ENCODE measurements around the gene SLC27A3. TPM values are rescaled to one million over a fixed set of nuclear protein-coding genes. Genes with fewer than 3 reads are reported as not detected.
A peak's percentile ranks its signal among the peaks of the same experiment; 100 is the strongest.

SLC27A3 gene
- polyA plus RNA-seq, 1 donor from 2014 or later: 30.6 TPM

GRCh38 chr1:153794624-153795329, 19.6 kb downstream of the SLC27A3 start:
- Histone ChIP-seq H3K79me2 (replicated peaks; ENCODE audit: insufficient read depth, low read length) (no peaks in the 10 kb centered on the region), H3K9me2 (ENCODE audit: insufficient read depth, low read length) (no peaks in the 10 kb centered on the region), H3K27ac (ENCODE audit: low read length) (no peak overlapping the region), H3K4me3 (ENCODE audit: low read length) (no peak overlapping the region), H3K36me3 (ENCODE audit: insufficient read depth, low read length) (no peaks in the 10 kb centered on the region), H3K9me3 (ENCODE audit: low read length) (no peaks in the 10 kb centered on the region), H3K9ac (ENCODE audit: low read length) (peak overlapping the region; percentile 12), H3K27me3 (ENCODE audit: insufficient read depth, low read depth, low read length) (no peaks in the 10 kb centered on the region), H4K20me1 (ENCODE audit: insufficient read depth) (no peaks in the 10 kb centered on the region), H2AFZ (ENCODE audit: low read depth, low read length) (no peak overlapping the region), H3K4me2 (ENCODE audit: low read length) (no peak overlapping the region), H3F3A (ENCODE audit: insufficient read depth, low read length, poor library complexity, severe bottlenecking) (no peaks in the 10 kb centered on the region)
- TF ChIP-seq EZH2 (IDR thresholded peaks at IDR 0.05; ENCODE audit: borderline replicate concordance, insufficient read depth, low read length, poor library complexity, severe bottlenecking) (no peak), SMC3 (conservative IDR thresholded peaks at IDR 0.05; ENCODE audit: poor library complexity) (no peak), EP300 (conservative IDR thresholded peaks at IDR 0.05; ENCODE audit: poor library complexity, severe bottlenecking) (no peak), POLR2AphosphoS5 (IDR thresholded peaks at IDR 0.05) (no peak), REST (IDR thresholded peaks at IDR 0.05; ENCODE audit: borderline replicate concordance) (no peak), TAF1 (IDR thresholded peaks at IDR 0.05; ENCODE audit: low read depth) (no peak), RAD21 (conservative IDR thresholded peaks at IDR 0.05) (no peak), MXI1 (conservative IDR thresholded peaks at IDR 0.05; ENCODE audit: poor library complexity, severe bottlenecking) (no peak)
- TF ChIP-seq, protein P1, sequence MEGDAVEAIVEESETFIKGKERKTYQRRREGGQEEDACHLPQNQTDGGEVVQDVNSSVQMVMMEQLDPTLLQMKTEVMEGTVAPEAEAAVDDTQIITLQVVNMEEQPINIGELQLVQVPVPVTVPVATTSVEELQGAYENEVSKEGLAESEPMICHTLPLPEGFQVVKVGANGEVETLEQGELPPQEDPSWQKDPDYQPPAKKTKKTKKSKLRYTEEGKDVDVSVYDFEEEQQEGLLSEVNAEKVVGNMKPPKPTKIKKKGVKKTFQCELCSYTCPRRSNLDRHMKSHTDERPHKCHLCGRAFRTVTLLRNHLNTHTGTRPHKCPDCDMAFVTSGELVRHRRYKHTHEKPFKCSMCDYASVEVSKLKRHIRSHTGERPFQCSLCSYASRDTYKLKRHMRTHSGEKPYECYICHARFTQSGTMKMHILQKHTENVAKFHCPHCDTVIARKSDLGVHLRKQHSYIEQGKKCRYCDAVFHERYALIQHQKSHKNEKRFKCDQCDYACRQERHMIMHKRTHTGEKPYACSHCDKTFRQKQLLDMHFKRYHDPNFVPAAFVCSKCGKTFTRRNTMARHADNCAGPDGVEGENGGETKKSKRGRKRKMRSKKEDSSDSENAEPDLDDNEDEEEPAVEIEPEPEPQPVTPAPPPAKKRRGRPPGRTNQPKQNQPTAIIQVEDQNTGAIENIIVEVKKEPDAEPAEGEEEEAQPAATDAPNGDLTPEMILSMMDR (IDR thresholded peaks at IDR 0.05; ENCODE audit: poor library complexity, severe bottlenecking): no peak

GRCh38 chr1:153795330-153795837, 20.2 kb downstream of the SLC27A3 start:
- H3K79me2 ChIP-seq (replicated peaks; ENCODE audit: insufficient read depth, low read length): no peaks in the 10 kb centered on the region
- no peaks in the 10 kb centered on the region for H3K36me3 ChIP-seq (ENCODE audit: insufficient read depth, low read length)
- no peak overlapping the region for H3K9ac ChIP-seq (ENCODE audit: low read length)
- H3K4me2 ChIP-seq (ENCODE audit: low read length): no peak overlapping the region
- no peaks in the 10 kb centered on the region for H3K27me3 ChIP-seq (ENCODE audit: insufficient read depth, low read depth, low read length)
- H3K9me2 ChIP-seq (ENCODE audit: insufficient read depth, low read length): no peaks in the 10 kb centered on the region
- TF ChIP-seq, protein P1 (IDR thresholded peaks at IDR 0.05; ENCODE audit: poor library complexity, severe bottlenecking): no peak
- TF ChIP-seq MXI1 (conservative IDR thresholded peaks at IDR 0.05; ENCODE audit: poor library complexity, severe bottlenecking) (no peak), SMC3 (conservative IDR thresholded peaks at IDR 0.05; ENCODE audit: poor library complexity) (no peak), RAD21 (conservative IDR thresholded peaks at IDR 0.05) (no peak), EZH2 (IDR thresholded peaks at IDR 0.05; ENCODE audit: borderline replicate concordance, insufficient read depth, low read length, poor library complexity, severe bottlenecking) (no peak), REST (IDR thresholded peaks at IDR 0.05; ENCODE audit: borderline replicate concordance) (no peak), POLR2AphosphoS5 (IDR thresholded peaks at IDR 0.05) (no peak), EP300 (conservative IDR thresholded peaks at IDR 0.05; ENCODE audit: poor library complexity, severe bottlenecking) (no peak), TAF1 (IDR thresholded peaks at IDR 0.05; ENCODE audit: low read depth) (no peak)
- H3K9me3 ChIP-seq (ENCODE audit: low read length): no peaks in the 10 kb centered on the region
- H2AFZ ChIP-seq (ENCODE audit: low read depth, low read length): no peak overlapping the region
- no peaks in the 10 kb centered on the region for H3F3A ChIP-seq (ENCODE audit: insufficient read depth, low read length, poor library complexity, severe bottlenecking)
- H4K20me1 ChIP-seq (ENCODE audit: insufficient read depth): no peaks in the 10 kb centered on the region
- no peak overlapping the region for H3K27ac ChIP-seq (ENCODE audit: low read length)
- H3K4me3 ChIP-seq (ENCODE audit: low read length): no peak overlapping the region

Measured in neural cell (in vitro differentiated cells).